AG08395 (cell line): ENCODE measurements around the gene CAMK2D.

Source experiments
- DNase-seq: peaks from one replicate; pipeline ENCODE4 v3.0.0; 2012; ENCODE audit warnings: mixed read lengths, low spot score

The CAMK2D gene

DNA sequence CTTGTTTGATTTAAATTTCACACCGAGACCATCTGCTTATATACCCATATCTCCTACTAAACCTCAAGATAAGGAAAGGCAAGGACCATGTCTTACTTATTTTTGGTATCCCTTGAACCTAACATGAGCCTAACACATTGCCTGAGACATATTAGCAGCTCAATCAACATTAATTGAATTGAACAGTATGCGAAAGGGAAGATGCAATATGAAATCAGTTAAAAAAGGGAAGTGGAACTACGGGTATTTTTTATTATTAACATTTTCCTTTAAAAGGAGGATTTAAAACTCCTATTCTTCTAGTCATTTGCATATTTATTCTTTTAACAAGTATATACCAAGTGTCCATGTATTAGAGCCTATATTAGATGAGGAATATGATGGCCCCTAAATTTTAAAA lies 197.0 kb downstream of the CAMK2D start:
- DNase-seq: no peak

DNA sequence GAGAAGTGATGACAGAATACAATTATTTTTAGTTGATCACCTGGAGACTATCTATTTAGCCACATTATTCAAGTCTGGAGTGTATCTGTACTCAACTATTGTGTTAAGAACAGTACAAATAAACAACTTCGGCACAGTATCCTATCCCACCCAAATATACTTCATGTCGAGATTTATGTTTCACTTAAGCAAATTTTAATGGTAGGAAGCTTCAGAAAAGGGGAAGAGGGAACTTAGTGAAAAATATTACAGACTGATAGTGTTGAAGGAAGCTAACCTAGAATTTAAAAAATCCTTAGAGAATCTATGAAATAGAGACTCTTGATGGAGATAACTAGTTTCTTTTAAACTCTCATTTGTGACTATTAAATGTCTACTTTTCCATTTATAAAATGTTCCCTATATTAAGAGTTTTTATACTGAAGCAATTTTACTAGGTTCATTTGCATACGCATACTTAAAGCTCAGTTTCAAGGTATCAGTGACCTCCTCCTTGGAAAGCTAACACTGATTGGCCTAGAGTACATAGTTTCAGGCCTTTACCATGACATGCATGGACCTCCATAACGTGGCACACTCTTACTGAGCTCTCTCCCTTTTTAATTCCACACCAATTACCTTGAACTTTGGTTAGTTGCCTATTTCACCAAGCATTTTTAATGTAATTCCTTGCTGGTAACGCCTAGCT lies 197.7 kb downstream of the CAMK2D start:
- DNase-seq: no peak

- no peak for DNase-seq
Observed at GRCh38 chr4:113561758-113562157, 199.8 kb downstream of the CAMK2D start.

GRCh38 chr4:113561092-113561491 lies 200.4 kb downstream of the CAMK2D start:
- no peak for DNase-seq

DNA sequence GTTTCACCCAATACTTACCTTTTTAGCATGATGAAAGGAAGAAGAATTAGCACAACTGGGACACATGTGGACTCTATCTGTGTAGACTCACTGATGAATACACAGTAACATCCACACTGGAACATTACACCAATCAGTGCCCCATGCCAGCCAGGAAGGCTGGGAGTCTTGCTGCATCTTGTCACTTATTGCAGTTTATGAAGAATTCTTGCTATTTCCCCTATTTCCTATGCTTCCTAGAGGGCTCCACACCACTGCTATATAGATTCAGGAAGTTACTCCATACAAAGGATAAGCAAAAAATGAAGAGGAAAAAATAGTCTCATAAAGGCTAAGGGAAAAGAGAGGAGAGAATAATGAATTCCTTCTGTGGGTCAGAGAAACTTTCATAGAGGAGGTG lies 201.0 kb downstream of the CAMK2D start:
- no peak for DNase-seq

DNA sequence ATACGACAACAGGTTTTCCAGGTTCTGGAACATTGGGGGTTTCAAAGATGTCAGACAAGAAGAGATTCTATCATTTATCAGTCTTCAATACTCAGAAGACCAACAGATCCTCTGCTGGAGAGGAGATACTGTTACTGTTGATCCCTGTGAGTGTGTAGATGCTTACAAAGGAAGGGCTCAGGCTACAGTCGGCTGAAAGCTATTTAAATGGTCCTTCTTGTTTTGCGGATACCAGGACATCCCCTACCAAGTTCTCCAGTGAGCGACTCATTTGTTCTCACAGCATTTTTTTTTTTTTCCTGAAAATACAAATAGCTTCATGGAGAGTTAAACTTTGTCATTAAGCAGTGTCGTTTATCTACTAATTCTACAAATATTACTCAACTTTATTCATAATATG lies 201.6 kb downstream of the CAMK2D start:
- no peak for DNase-seq

GRCh38 chr4:113556382-113557134 lies 205.0 kb downstream of the CAMK2D start:
- no peak for DNase-seq

DNA sequence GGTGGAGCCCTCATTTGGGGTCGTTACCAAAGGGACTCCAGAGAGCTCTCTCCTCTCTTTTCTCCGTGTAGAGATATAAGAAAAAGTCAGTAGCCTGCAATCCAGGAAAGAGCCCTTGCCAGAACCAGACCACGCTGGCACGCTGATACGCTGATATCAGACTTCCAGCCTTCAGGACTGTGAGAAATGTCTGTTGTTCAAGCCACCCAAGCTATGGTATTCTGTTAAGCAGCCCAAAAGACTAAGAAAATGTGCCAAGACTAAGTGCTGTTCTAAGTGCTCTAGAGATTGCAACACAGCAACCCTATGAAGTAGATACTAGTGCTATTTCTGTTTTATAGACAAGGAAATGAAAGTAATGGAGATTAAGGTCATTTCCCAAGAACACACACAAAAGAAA lies 205.7 kb downstream of the CAMK2D start:
- no peak for DNase-seq

- no peak for DNase-seq
Observed at GRCh38 chr4:113553082-113553481, 208.5 kb downstream of the CAMK2D start.

DNA sequence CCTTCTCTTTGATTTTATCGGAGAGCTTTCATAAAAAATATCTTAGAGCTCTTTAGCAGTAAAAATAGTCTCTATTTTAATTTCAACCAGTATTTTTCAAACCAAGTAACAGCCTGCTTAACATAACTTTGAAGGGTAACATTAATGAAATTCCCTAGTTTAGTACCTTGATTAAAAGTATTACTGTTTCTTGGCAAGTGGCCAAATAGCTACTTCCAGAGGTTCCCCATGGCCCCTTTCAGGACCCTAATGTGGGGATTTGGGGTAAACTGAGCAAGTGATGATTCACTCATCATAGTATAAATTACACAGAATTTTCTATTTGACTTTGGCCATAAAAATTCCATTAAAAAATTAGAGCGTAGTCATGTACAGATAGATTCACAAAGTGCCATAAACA lies 211.0 kb downstream of the CAMK2D start:
- no peak for DNase-seq

DNA sequence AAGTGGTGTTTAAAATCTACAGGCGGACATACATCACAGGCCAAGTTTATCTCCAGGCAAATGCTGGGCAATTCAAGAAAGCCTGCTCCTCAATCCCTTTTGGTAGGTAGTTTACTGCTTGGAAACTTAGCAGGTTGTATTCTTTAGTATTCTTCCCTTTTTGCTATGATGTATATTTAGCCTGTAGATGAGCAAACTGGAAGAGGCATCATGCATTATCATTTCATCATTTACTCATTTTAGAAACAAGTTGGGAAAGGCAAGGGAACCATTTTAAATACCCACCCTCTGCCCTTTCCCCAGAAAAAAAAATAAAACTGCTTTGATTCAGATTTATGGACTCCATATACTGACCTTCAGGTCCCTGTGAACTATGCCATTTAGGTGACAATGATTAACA lies 213.2 kb downstream of the CAMK2D start:
- DNase-seq: no peak

GRCh38 chr4:113547487-113548042 lies 214.0 kb downstream of the CAMK2D start:
- DNase-seq: peak; percentile 93

DNA sequence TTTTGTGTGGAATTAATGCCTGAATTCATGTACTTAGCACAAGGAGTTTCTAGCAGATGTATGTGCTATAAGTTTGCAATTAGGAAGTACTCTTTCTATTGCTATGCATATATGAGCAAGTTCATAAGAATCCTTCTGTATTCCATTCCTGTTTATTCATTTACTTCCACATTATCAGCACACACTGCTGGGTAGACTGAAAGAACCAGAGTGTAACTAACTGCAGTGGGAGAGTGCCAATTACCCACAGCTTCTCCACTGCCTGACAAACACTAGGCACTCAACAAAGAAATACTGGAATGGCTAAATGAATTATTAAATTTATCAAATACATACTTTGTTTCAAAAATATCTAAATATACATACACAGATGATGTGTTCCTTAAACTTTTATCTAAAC lies 219.6 kb downstream of the CAMK2D start:
- peak; percentile 3 for DNase-seq

DNA sequence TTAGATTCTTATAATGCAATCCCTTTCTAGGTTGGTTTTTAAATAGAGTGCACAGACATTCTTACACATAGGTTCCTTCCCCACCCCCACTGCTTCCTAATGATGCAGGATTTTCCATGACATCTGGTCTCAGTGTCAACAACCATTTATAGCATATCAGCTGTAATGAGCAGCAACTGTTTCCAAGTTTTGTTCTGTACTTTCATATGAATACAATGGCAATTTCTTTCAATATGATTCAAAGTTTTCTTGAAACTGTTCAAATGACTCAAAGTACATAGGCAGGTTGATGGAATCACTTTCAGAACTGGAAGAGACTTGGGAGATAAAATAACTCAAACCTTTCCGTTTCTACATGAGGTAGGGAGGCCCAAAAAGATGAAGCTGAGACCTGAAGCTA lies 220.7 kb downstream of the CAMK2D start:
- DNase-seq: no peak

DNA sequence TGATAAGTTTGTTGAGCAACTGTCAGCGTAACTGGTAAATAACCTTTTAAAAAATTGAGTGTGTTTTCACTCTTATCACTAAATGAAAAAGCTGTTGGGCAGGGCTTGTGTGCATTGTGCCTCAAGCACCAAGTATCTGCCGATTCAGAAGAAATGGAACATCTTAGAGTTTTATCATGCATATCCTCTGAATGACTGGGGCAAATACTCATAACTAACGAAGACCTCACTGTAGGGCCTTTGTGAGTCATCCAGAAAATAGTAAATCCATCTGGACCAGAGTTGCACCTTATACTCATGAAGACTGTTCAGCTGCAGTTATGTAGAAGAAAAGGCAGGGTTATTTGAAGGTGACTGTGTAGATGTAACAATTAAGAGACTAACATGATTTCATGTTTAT lies 222.1 kb downstream of the CAMK2D start:
- peak; percentile 55 for DNase-seq

DNA sequence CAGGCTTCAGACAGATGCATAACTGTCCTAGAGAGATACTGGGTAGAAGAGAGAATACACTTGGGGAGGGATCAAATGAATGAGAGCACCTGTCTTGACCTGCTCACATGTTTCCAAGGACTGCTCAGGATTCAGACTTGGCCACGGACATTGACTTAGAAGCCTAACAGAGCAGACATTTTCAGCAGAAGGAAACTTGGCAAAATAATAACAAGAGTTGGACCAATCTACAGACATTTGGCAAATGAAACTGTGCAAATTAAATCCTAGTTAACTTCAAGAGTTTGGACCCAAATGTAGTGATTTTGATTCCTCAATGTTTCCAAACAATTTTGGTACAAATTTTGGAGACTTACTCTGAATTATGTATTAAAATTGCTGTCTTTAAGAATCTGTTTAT lies 223.9 kb downstream of the CAMK2D start:
- no peak for DNase-seq

GRCh38 chr4:113537203-113537602 lies 224.3 kb downstream of the CAMK2D start:
- no peak for DNase-seq

- no peak for DNase-seq
Observed at GRCh38 chr4:113534711-113535110, 226.8 kb downstream of the CAMK2D start.

- DNase-seq: no peak
Observed at GRCh38 chr4:113531572-113531971, 230.0 kb downstream of the CAMK2D start.

DNA sequence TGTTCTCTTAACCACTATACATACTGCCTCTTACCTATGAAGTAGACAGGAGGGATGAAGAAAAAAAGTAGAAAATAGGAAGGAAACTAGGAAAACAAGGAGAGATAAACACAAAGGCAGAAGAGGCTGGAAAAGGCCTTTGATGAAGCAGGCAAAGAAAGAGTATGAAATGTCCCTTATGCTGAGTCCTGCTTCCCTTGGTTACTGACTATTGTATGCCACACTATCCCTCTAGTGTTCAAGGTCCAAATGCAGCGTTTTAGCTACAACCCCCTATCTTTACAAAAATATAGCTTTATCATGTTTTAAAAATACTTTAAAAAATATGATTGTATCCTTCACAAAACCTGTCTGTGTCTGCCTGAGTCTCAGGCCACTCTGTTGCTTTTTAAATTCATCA lies 233.1 kb downstream of the CAMK2D start:
- DNase-seq: no peak

- no peak for DNase-seq
Observed at GRCh38 chr4:113525521-113525920, 236.0 kb downstream of the CAMK2D start.

- DNase-seq: no peak
Observed at GRCh38 chr4:113524505-113525186, 236.9 kb downstream of the CAMK2D start.

GRCh38 chr4:113524096-113524495 lies 237.4 kb downstream of the CAMK2D start:
- no peak for DNase-seq
